ENCODE results near the gene LRMDA.

Gene LRMDA

GRCh38 chr10:75771606-75772005 is 340.2 kb downstream of the LRMDA start:
- Histone ChIP-seq H3K9ac (no peak overlapping the region), H3K9me3 (ENCODE audit: control insufficient read depth, low read length) (no peaks in the 10 kb centered on the region), H3K27me3 (ENCODE audit: control insufficient read depth, insufficient read depth, low read length) (no peaks in the 10 kb centered on the region), H3K4me2 (ENCODE audit: low read length) (no peak overlapping the region), H3K79me2 (no peaks in the 10 kb centered on the region), H3K36me3 (ENCODE audit: control insufficient read depth, insufficient read depth, low read length) (no peaks in the 10 kb centered on the region), H2AFZ (no peak overlapping the region), H3K27ac (no peak overlapping the region), H3K4me1 (no peaks in the 10 kb centered on the region), H3K4me3 (ENCODE audit: low read depth, low read length) (no peak overlapping the region)
- TF ChIP-seq CTCF (IDR thresholded peaks at IDR 0.05) = no peak

GRCh38 chr10:75772153-75772887 is 340.9 kb downstream of the LRMDA start:
- no peaks in the 10 kb centered on the region for H3K27me3 ChIP-seq (ENCODE audit: control insufficient read depth, insufficient read depth, low read length)
- H2AFZ ChIP-seq = no peak overlapping the region
- no peaks in the 10 kb centered on the region for H3K79me2 ChIP-seq
- no peak overlapping the region for H3K4me2 ChIP-seq (ENCODE audit: low read length)
- H3K9me3 ChIP-seq (ENCODE audit: control insufficient read depth, low read length) = no peaks in the 10 kb centered on the region
- no peak for TF ChIP-seq CTCF (IDR thresholded peaks at IDR 0.05)
- no peaks in the 10 kb centered on the region for H3K36me3 ChIP-seq (ENCODE audit: control insufficient read depth, insufficient read depth, low read length)
- no peaks in the 10 kb centered on the region for H3K4me1 ChIP-seq
- H3K27ac ChIP-seq = no peak overlapping the region
- no peak overlapping the region for H3K4me3 ChIP-seq (ENCODE audit: low read depth, low read length)
- no peak overlapping the region for H3K9ac ChIP-seq

GRCh38 chr10:75773231-75773780 is 341.9 kb downstream of the LRMDA start:
- Histone ChIP-seq H3K4me3 (ENCODE audit: low read depth, low read length) (no peak overlapping the region), H3K79me2 (no peaks in the 10 kb centered on the region), H2AFZ (no peak overlapping the region), H3K36me3 (ENCODE audit: control insufficient read depth, insufficient read depth, low read length) (no peaks in the 10 kb centered on the region), H3K27ac (no peak overlapping the region), H3K27me3 (ENCODE audit: control insufficient read depth, insufficient read depth, low read length) (no peaks in the 10 kb centered on the region), H3K9ac (no peak overlapping the region), H3K9me3 (ENCODE audit: control insufficient read depth, low read length) (no peaks in the 10 kb centered on the region), H3K4me1 (no peaks in the 10 kb centered on the region), H3K4me2 (ENCODE audit: low read length) (no peak overlapping the region)
- TF ChIP-seq CTCF (IDR thresholded peaks at IDR 0.05) = no peak

- Histone ChIP-seq H3K4me1 (no peaks in the 10 kb centered on the region), H3K79me2 (no peaks in the 10 kb centered on the region), H3K9me3 (ENCODE audit: control insufficient read depth, low read length) (no peaks in the 10 kb centered on the region), H3K9ac (no peak overlapping the region), H3K4me3 (ENCODE audit: low read depth, low read length) (no peak overlapping the region), H3K27ac (no peak overlapping the region), H3K4me2 (ENCODE audit: low read length) (no peak overlapping the region), H3K27me3 (ENCODE audit: control insufficient read depth, insufficient read depth, low read length) (no peaks in the 10 kb centered on the region), H3K36me3 (ENCODE audit: control insufficient read depth, insufficient read depth, low read length) (no peaks in the 10 kb centered on the region), H2AFZ (no peak overlapping the region)
- TF ChIP-seq CTCF (IDR thresholded peaks at IDR 0.05) = no peak
Observed at GRCh38 chr10:75773813-75774782, 342.7 kb downstream of the LRMDA start.

Measured in parathyroid adenoma (tissue), 2 donors.